ENCODE data around the gene GTPBP6. TPM values are rescaled to one million over a fixed set of nuclear protein-coding genes. Genes with fewer than 3 reads are reported as not detected.

GTPBP6 gene
- total RNA-seq, 1 donor from 2014 or later = 36.2 TPM

DNA sequence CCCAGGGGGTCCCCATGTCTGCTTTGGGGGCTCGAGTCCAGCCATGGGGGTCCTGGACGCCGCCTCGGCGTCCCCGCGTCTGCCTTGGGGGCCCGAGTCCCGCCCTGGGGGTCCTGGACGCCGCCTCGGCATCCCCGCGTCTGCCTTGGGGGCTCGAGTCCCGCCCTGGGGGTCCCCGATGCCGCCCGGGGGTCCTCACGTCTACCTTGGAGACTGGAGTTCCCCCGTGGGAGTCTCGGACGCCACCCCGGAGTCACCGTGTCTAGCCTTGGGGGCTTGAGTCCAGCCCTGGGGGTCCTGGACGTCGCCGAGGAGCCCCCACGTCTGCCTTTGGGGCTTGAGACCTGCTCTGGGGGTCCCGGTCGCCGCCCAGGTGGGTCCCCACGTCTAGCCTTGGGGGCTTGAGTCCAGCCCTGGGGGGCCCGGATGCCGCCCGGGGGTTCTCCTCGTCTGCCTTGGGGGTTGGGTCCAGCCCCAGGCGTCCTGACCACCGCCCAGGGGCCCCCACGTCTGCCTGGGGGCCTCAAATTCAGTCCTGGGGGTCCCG, 1.1 kb upstream of the GTPBP6 start:
- DNase-seq (ENCODE audit: low read depth) = no peak
- TF ChIP-seq, protein P1, sequence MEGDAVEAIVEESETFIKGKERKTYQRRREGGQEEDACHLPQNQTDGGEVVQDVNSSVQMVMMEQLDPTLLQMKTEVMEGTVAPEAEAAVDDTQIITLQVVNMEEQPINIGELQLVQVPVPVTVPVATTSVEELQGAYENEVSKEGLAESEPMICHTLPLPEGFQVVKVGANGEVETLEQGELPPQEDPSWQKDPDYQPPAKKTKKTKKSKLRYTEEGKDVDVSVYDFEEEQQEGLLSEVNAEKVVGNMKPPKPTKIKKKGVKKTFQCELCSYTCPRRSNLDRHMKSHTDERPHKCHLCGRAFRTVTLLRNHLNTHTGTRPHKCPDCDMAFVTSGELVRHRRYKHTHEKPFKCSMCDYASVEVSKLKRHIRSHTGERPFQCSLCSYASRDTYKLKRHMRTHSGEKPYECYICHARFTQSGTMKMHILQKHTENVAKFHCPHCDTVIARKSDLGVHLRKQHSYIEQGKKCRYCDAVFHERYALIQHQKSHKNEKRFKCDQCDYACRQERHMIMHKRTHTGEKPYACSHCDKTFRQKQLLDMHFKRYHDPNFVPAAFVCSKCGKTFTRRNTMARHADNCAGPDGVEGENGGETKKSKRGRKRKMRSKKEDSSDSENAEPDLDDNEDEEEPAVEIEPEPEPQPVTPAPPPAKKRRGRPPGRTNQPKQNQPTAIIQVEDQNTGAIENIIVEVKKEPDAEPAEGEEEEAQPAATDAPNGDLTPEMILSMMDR (conservative IDR thresholded peaks at IDR 0.05; ENCODE audit: low read depth, low read length) = no peak

DNA sequence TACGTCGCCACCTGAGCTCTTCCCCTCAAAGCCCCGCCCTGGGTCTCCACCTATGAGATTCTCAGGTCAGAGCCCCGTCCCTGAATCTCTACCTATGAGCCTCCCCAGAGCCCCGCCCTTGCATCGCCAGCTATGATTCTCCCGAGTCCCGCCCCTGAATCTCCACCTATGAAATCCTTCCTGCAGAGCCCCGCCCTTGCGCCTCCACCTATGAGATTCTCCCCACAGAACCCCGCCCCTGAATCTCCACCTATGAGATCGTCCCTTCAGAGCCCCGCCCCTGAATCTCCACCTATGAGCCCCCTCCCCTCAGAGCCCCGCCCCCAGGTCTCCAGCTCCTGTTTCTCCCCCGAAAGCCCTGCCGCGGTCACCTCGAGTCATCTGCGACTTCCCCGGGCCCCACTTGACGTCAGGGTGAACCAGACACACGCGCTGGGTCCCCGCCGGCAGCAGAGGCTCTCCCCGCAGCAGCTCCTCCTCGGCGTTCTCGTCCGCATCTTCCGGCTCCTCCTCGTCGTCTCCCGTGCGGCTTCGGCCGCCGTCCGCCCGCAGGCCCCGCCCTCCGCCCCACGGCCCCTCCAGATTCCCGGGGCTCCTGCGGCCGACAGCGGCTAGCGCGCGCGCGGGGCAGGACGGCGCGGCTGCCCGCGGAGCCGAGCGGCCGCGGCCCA, 393 bp downstream of the GTPBP6 start:
- TF ChIP-seq, protein P1 (conservative IDR thresholded peaks at IDR 0.05; ENCODE audit: low read depth, low read length) = no peak
- peak; percentile 93 for DNase-seq (ENCODE audit: low read depth)
- peak overlapping the region; percentile 79 for H3K4me3 ChIP-seq (ENCODE audit: low read depth, low read length)

More for the DNA sequence above, 1.1 kb upstream of the GTPBP6 start:
- peak overlapping the region; percentile 93 for H3K4me3 ChIP-seq (ENCODE audit: low read depth, low read length)

- TF ChIP-seq, protein P1 (conservative IDR thresholded peaks at IDR 0.05; ENCODE audit: low read depth, low read length) = no peak
- DNase-seq (ENCODE audit: low read depth) = no peak
- H3K4me3 ChIP-seq (ENCODE audit: low read depth, low read length) = peak overlapping the region; percentile 43
Measured at GRCh38 chrX:317424-318067, 1.1 kb downstream of the GTPBP6 start.

DNA sequence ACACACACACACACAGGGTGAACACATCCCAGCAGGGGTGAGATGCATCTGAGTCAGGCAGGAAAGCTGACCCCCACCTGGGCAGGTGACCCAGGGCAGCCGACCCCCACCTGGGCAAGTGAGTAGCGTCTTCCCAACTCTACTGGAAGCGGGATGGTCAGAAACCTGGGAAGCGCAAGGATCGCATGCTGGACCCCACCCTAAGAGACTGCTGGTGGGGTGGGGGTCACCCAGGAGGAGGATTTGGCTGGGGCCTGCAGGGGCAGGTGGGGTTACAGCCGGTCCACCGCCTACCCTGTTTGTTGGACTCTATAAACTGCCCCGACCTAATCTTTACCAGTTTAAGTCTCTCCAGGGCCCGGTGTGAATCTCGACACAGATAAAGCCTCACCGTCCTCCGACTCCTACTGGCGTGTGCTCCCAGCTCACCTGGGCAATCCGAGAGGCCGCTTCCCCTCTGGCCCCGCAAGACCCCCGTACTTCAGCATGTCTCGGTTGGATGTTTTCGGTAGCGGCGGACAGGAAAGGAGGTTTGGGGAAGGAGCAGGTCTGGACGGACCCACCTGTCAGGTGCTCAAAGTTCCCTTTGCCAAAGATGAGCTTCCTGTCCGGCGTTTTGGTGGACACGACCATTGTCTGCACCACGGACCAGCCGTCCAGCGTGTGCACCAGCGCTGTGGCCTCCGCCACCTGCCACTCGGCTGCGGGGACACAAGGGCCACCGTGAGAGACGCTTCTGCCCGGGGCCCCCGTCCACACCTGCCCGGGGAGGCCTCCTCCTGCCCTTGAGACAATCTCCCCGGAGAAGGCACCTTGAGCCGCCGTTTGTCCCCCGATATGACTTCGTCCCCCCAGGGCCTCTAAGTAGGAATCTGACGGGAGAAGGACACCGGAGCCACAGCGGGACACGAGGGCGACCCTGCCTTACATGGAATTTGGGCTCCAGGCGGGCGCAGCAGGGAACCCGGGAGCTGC, 2.0 kb downstream of the GTPBP6 start:
- no peak overlapping the region for H3K4me3 ChIP-seq (ENCODE audit: low read depth, low read length)

GRCh38 chrX:314781-315595, 3.6 kb downstream of the GTPBP6 start:
- TF ChIP-seq, protein P1 (conservative IDR thresholded peaks at IDR 0.05; ENCODE audit: low read depth, low read length) = no peak
- no peak overlapping the region for H3K4me3 ChIP-seq (ENCODE audit: low read depth, low read length)
- DNase-seq (ENCODE audit: low read depth) = no peak

More for the DNA sequence above, 2.0 kb downstream of the GTPBP6 start:
- TF ChIP-seq, protein P1 (conservative IDR thresholded peaks at IDR 0.05; ENCODE audit: low read depth, low read length) = no peak
- no peak for DNase-seq (ENCODE audit: low read depth)

GRCh38 chrX:314049-314448, 4.5 kb downstream of the GTPBP6 start:
- H3K4me3 ChIP-seq (ENCODE audit: low read depth, low read length) = no peak overlapping the region
- TF ChIP-seq, protein P1 (conservative IDR thresholded peaks at IDR 0.05; ENCODE audit: low read depth, low read length) = no peak
- no peak for DNase-seq (ENCODE audit: low read depth)

Measured in epithelial cell of proximal tubule (primary cell).